Adrenal gland (tissue), 12 donors: Measurements from ENCODE around the gene CELF2. TPM values are rescaled to one million over a fixed set of nuclear protein-coding genes. Genes with fewer than 3 reads are reported as not detected.

Source experiments
- DNase-seq, 7 donors: peaks; one replicate each; pipeline ENCODE4 v3.0.0-alpha.2; 2019 to 2020
- H3K27ac ChIP-seq, 5 donors: fragments of 200-600 bp; sonication (generic) in 4 of 5; 1 replicate in 3 of 5; 2 replicates in 2 of 5; pipeline versions ENCODE4 v1.5.1 to v1.8.0; 2016 to 2020; ENCODE audit warnings: mild to moderate bottlenecking in 1 of 5
- H3K27me3 ChIP-seq: fragments of 200-600 bp; 2 replicates; pipeline ENCODE4 v1.8.0; 2021
- H3K36me3 ChIP-seq, 2 donors: fragments of 200-600 bp; replicated peaks in 1 of 2; 1 replicate in 1 of 2; 2 replicates in 1 of 2; pipeline versions ENCODE4 v1.5.1 to v1.8.0; 2018 to 2022
- H3K4me1 ChIP-seq, 2 donors: fragments of 200-600 bp; replicated peaks in 1 of 2; 1 replicate in 1 of 2; 2 replicates in 1 of 2; pipeline versions ENCODE4 v1.5.1 to v1.8.0; 2018 to 2021
- H3K4me3 ChIP-seq, 4 donors: fragments of 200-600 bp; sonication (generic) in 3 of 4; one replicate each; pipeline ENCODE4 v1.5.1; 2016 to 2018
- H3K9me3 ChIP-seq, 3 donors: fragments of 200-600 bp; sonication (generic) in 1 of 3; replicated peaks in 1 of 3; 1 replicate in 2 of 3; 2 replicates in 1 of 3; pipeline versions ENCODE4 v1.5.1 to v1.8.0; 2016 to 2021
- POLR2A ChIP-seq, 2 donors: fragments of 450-650 bp; IDR thresholded peaks; one replicate each; pipeline ENCODE4 v1.6.1; 2017; ENCODE audit warnings: antibody characterized with exemption in 2 of 2, mild to moderate bottlenecking in 2 of 2, moderate library complexity in 1 of 2
- WGBS, 4 donors: extraction: QIAGEN DNeasy Blood & Tissue Kit in 2 of 4; methylation state at CpG; one replicate each; pipeline versions ENCODE4 v1.1.5 to v1.1.7; 2013 to 2017; 5-methylcytosine and 5-hydroxymethylcytosine counted together
- intact Hi-C, 2 donors: fragments of 100-400 bp; cut with DNase I; formaldehyde crosslinking; loops; one replicate each; pipeline versions ENCODE4 v1.14.1 to v1.15.0; 2022 to 2023
- polyA plus RNA-seq, 3 donors: library from polyadenylated mRNA; stranded (reverse); fragments of 200-250 nt in 2 of 3; fragments of 350-450 nt in 1 of 3; fragmentation: Illumina TruSeq in 1 of 3; extraction: RNeasy Lipid Tissue Mini Kit (QIAGEN cat#74804) in 1 of 3; gene quantifications; one replicate each; pipeline ENCODE4 v1.2.3, GENCODE V29; 2013 to 2014
- total RNA-seq, 9 donors: library from RNA; depleted of rRNA in 4 of 9; stranded (reverse); fragments of >200 nt in 4 of 9; fragments of 120-200 nt in 1 of 9; fragmentation: NEBNext Ultra II Directional in 1 of 9; extraction: Animal tissue kit (Norgen Biotek cat#: 25700) in 1 of 9; gene quantifications; one replicate each; pipeline versions ENCODE4 v1.1.0 to v1.2.4, GENCODE V29; 2013 to 2023
- TF ChIP-seq, protein P1 (sequence below), 6 experiments: fragments of 450-650 bp in 4 of 6; fragments of 200-600 bp in 2 of 6; sonication (generic) in 1 of 6; IDR thresholded peaks; 1 replicate in 5 of 6; 2 replicates in 1 of 6; pipeline versions ENCODE4 v1.5.1 to v1.8.0; 2016 to 2021; ENCODE audit warnings: antibody characterized with exemption in 6 of 6, mild to moderate bottlenecking in 2 of 6, moderate library complexity in 1 of 6
- donor health status: healthy with polysubstance abuse.
- donor health status: Bipolar disorder and iron deficiency.
- donor health status: DM: yes; HTN: yes; CAD: no.
- donor health status: DM: no; HTN: no; CAD: no.
- donor health status: DM: no; HTN: no; CAD: no.
- donor health status: DM: yes; HTN: yes; CAD: no.

CELF2 gene
- total and polyA plus RNA-seq, 12 donors, result 2.7 to 26.0 (median 10.3) TPM

DNA sequence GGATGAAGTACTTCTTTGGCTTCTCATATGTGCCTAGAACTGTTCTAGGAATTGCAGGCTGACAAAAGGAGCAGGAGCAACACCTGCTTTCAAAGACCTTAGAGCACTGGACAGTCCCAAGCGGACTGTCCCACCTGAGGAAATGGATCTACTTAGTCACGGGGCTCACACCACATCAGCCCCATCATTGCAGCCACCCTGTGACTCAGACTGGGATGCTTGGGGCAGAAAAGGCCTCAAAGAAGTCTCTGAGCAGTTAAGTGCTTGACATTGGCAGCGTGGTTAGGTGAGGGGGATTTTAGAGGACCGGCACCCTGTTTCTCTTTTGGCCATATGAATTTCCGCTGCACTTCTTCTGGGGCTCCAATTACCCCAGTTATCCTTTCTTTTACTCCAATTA lies 337.2 kb downstream of the CELF2 start:
- TF ChIP-seq, protein P1, sequence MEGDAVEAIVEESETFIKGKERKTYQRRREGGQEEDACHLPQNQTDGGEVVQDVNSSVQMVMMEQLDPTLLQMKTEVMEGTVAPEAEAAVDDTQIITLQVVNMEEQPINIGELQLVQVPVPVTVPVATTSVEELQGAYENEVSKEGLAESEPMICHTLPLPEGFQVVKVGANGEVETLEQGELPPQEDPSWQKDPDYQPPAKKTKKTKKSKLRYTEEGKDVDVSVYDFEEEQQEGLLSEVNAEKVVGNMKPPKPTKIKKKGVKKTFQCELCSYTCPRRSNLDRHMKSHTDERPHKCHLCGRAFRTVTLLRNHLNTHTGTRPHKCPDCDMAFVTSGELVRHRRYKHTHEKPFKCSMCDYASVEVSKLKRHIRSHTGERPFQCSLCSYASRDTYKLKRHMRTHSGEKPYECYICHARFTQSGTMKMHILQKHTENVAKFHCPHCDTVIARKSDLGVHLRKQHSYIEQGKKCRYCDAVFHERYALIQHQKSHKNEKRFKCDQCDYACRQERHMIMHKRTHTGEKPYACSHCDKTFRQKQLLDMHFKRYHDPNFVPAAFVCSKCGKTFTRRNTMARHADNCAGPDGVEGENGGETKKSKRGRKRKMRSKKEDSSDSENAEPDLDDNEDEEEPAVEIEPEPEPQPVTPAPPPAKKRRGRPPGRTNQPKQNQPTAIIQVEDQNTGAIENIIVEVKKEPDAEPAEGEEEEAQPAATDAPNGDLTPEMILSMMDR (IDR thresholded peaks at IDR 0.05), result no peak
- no peak for TF ChIP-seq POLR2A (IDR thresholded peaks at IDR 0.05)
- Histone ChIP-seq H3K4me3 (no peak overlapping the region), H3K36me3 (no peaks in the 10 kb centered on the region), H3K27me3 (no peaks in the 10 kb centered on the region), H3K27ac (no peak overlapping the region), H3K9me3 (no peaks in the 10 kb centered on the region), H3K4me1 (no peaks in the 10 kb centered on the region)
- 92 to 99% (median 94%) methylated on average over 5 of the region's 5 CpGs for WGBS, 4 donors
- intact Hi-C loops, result no loop called here
- DNase-seq, result no peak

DNA sequence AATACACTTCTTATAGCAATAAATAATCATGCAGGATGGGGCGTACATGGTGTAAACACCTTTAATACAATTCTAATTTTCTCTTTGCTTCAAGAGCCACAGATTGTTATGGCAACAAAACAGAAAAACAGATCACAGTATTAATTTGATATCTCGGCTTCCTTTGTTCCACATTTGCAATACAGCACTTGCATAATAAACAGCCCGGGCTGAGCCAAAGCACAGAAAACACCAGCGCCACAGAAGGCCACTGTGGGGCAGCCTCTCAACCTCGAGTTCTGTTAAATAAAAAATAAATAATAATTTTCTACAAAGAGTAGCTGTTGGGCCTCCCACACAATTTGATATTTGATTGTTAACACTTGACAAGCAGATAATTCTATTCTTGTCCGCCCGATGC lies 337.9 kb downstream of the CELF2 start:
- Histone ChIP-seq H3K9me3 (no peaks in the 10 kb centered on the region), H3K4me1 (no peaks in the 10 kb centered on the region), H3K4me3 (no peak overlapping the region), H3K27me3 (no peaks in the 10 kb centered on the region), H3K27ac (no peak overlapping the region), H3K36me3 (no peaks in the 10 kb centered on the region)
- intact Hi-C loops, result no loop called here
- WGBS, 4 donors, result 44 to 56% (median 48%) methylated on average over 7 of the region's 7 CpGs
- peak in 4 of 7 donors; percentile 14 to 72 (median 34) for DNase-seq
- TF ChIP-seq POLR2A (IDR thresholded peaks at IDR 0.05), result no peak
- TF ChIP-seq, protein P1 (IDR thresholded peaks at IDR 0.05), result no peak

- intact Hi-C loops, result no loop called here
- H3K36me3 ChIP-seq, result no peaks in the 10 kb centered on the region
These were observed 339.8 kb downstream of the CELF2 start for GRCh38 chr10:11357439-11357838.

GRCh38 chr10:11358011-11358410 lies 340.3 kb downstream of the CELF2 start:
- no peak overlapping the region for H3K4me3 ChIP-seq
- WGBS, 4 donors, result 79 to 86% (median 80%) methylated on average over 3 of the region's 3 CpGs
- TF ChIP-seq, protein P1 (IDR thresholded peaks at IDR 0.05), result no peak

More at GRCh38 chr10:11357439-11357838, 339.8 kb downstream of the CELF2 start:
- Histone ChIP-seq H3K27me3 (no peaks in the 10 kb centered on the region), H3K9me3 (no peaks in the 10 kb centered on the region), H3K4me3 (no peak overlapping the region), H3K4me1 (no peaks in the 10 kb centered on the region), H3K27ac (no peak overlapping the region)
- 69 to 81% (median 77%) methylated on average over 3 of the region's 3 CpGs for WGBS, 4 donors
- no peak for DNase-seq
- no peak for TF ChIP-seq POLR2A (IDR thresholded peaks at IDR 0.05)

DNA sequence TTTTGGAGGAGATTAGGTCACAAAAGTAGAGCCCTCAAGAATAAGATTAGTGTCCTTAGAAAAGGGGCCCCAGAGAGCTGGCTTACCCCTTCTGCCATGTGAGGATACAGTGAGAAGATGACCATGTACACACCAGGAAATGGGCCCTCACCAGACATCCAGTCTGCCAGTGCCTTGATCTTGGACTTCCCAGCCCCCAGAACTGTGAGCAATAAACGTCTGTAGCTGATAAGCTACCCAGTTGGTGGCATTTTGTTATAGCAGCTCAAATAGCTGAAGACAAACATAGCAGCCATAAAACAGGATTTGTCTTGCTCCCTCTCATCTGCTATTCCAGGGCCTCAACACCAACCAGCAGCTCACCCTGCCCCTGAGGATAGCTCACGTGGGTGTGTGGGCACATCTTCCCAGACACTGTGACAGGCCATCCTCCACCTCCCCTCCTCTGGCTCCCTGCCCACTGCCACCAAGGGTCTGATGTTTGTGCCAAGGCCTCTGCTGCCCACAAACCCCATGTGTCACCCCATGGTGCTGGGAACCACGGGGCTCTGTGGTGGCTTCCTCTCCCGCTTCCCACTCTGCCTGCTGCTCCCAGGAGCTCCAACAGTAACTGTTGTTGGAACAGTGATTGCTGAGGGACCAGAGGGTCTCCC lies 341.4 kb downstream of the CELF2 start:
- TF ChIP-seq POLR2A (IDR thresholded peaks at IDR 0.05), result no peak
- TF ChIP-seq, protein P1 (IDR thresholded peaks at IDR 0.05), result no peak
- DNase-seq, result no peak
- no peak overlapping the region for H3K4me3 ChIP-seq
- no peaks in the 10 kb centered on the region for H3K4me1 ChIP-seq
- WGBS, 4 donors, result 64 to 100% (median 77%) methylated on average over 2 to 4 of the region's 4 CpGs
- no peaks in the 10 kb centered on the region for H3K36me3 ChIP-seq
- H3K27ac ChIP-seq, result no peak overlapping the region
- intact Hi-C loops, result no loop called here
- no peaks in the 10 kb centered on the region for H3K27me3 ChIP-seq
- H3K9me3 ChIP-seq, result no peaks in the 10 kb centered on the region

More at GRCh38 chr10:11358011-11358410, 340.3 kb downstream of the CELF2 start:
- no peaks in the 10 kb centered on the region for H3K4me1 ChIP-seq
- DNase-seq, result no peak
- no peaks in the 10 kb centered on the region for H3K9me3 ChIP-seq
- no peaks in the 10 kb centered on the region for H3K36me3 ChIP-seq
- intact Hi-C loops, result no loop called here
- H3K27me3 ChIP-seq, result no peaks in the 10 kb centered on the region
- H3K27ac ChIP-seq, result no peak overlapping the region
